GM19397 (cell line): Measurements from ENCODE around the gene SAXO2.
"Not testable (repeated sequence)": the region's sequence is repeated elsewhere in the genome, so short reads cannot be mapped to it uniquely, and the experiment has no call there.

Experiments
- ATAC-seq: cut with Tn5 transposase; IDR thresholded peaks from one replicate; pipeline ENCODE4 v1.9.1; 2021; ENCODE audit warnings: mild to moderate bottlenecking, moderate library complexity; ENCODE audit not compliant: unreplicated experiment

Gene SAXO2

GRCh38 chr15:82262422-82263026 is at the start of gene SAXO2, which contains the start of gene EFL1:
SAXO2 (plus strand) TSS chr15:82262818; CDS start chr15:82262880, 62 bp downstream.
EFL1 (minus strand) TSS chr15:82262734; CDS start chr15:82261778, 956 bp downstream.
- peak; percentile 97 for ATAC-seq

- ATAC-seq = not testable (repeated sequence)
Measured at GRCh38 chr15:82216092-82216491, 46.5 kb upstream of the SAXO2 start.

- not testable (repeated sequence) for ATAC-seq
Measured at GRCh38 chr15:82221535-82221934, 41.1 kb upstream of the SAXO2 start.

- ATAC-seq = no peak
Measured at GRCh38 chr15:82228750-82229149, 33.9 kb upstream of the SAXO2 start.

- no peak for ATAC-seq
Measured at GRCh38 chr15:82231233-82231632, 31.4 kb upstream of the SAXO2 start.

- no peak for ATAC-seq
Measured at GRCh38 chr15:82231842-82232241, 30.8 kb upstream of the SAXO2 start.

- ATAC-seq = not testable (repeated sequence)
Measured at GRCh38 chr15:82237944-82238534, 24.6 kb upstream of the SAXO2 start.

GRCh38 chr15:82239685-82240391 is 22.8 kb upstream of the SAXO2 start:
- no peak for ATAC-seq

GRCh38 chr15:82241836-82242499 is 20.6 kb upstream of the SAXO2 start:
- ATAC-seq = not testable (repeated sequence)

- not testable (repeated sequence) for ATAC-seq
Measured at GRCh38 chr15:82243644-82244043, 19.0 kb upstream of the SAXO2 start.

GRCh38 chr15:82245956-82246355 is 16.7 kb upstream of the SAXO2 start:
- not testable (repeated sequence) for ATAC-seq

GRCh38 chr15:82248261-82248660 is 14.4 kb upstream of the SAXO2 start:
- not testable (repeated sequence) for ATAC-seq

GRCh38 chr15:82261566-82262421 is 824 bp upstream of the SAXO2 start:
- ATAC-seq = peak; percentile 15

GRCh38 chr15:82263350-82263749 is 732 bp downstream of the SAXO2 start:
- ATAC-seq = no peak

GRCh38 chr15:82267137-82267536 is 4.5 kb downstream of the SAXO2 start:
- not testable (repeated sequence) for ATAC-seq

- ATAC-seq = not testable (repeated sequence)
Measured at GRCh38 chr15:82268454-82268853, 5.8 kb downstream of the SAXO2 start.

GRCh38 chr15:82272154-82272553 is 9.5 kb downstream of the SAXO2 start:
- no peak for ATAC-seq

- no peak for ATAC-seq
Measured at GRCh38 chr15:82275410-82275809, 12.8 kb downstream of the SAXO2 start.

GRCh38 chr15:82281276-82281675 is 18.7 kb downstream of the SAXO2 start:
- not testable (repeated sequence) for ATAC-seq

GRCh38 chr15:82282386-82282785 is 19.8 kb downstream of the SAXO2 start:
- not testable (repeated sequence) for ATAC-seq
